ENCODE data around the gene NEDD4L.

NEDD4L gene

DNA sequence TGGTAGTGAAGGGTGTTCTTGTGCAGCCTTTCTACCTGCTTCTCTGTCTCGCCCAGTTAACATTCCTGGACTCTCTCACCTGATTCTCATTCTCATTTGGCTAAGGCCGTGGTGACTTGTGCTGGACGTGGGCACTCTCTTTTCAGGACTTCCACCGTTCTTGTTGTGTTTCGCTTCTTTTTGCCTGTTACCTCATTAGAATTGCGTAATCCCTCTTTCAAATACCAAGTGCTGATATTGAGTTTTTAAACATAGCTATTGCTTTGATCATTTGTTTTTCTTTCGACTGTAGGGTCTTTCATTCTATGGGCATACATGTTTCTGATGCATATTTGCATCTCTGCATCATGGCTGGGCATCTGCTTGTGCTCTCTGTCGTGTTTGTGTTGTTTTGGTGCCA is 297.9 kb downstream of the NEDD4L start:
- Histone ChIP-seq H3K36me3 (ENCODE audit: control insufficient read depth in 2 of 2, insufficient read depth in 1 of 2, low read length in 2 of 2) (peaks cover 0 to 17% of the 10 kb centered on the region in 2 experiments), H3K4me1 (ENCODE audit: control insufficient read depth, insufficient read depth, low read length) (peaks cover 19% of the 10 kb centered on the region), H3K4me3 (ENCODE audit: low read depth, low read length) (no peak overlapping the region), H3K9me3 (ENCODE audit: control insufficient read depth, insufficient read depth, low read depth, low read length) (no peaks in the 10 kb centered on the region), H3K27ac (ENCODE audit: extremely low read depth, low read depth, low read length) (no peak overlapping the region)
- ChIA-PET CTCF (interaction anchor here (0.6 kb wide), 1 partner anchor 13 kb away, joined by 7 read pairs; no protein-coding TSS in a partner anchor), POLR2A (no interaction called here)
- TF ChIP-seq BCL11A (tag by site-specific recombination; IDR thresholded peaks at IDR 0.05; ENCODE audit: low read depth): no peak
- no peak for TF ChIP-seq ZNF624 (tag by site-specific recombination; IDR thresholded peaks at IDR 0.05)
- TF ChIP-seq, protein P1, sequence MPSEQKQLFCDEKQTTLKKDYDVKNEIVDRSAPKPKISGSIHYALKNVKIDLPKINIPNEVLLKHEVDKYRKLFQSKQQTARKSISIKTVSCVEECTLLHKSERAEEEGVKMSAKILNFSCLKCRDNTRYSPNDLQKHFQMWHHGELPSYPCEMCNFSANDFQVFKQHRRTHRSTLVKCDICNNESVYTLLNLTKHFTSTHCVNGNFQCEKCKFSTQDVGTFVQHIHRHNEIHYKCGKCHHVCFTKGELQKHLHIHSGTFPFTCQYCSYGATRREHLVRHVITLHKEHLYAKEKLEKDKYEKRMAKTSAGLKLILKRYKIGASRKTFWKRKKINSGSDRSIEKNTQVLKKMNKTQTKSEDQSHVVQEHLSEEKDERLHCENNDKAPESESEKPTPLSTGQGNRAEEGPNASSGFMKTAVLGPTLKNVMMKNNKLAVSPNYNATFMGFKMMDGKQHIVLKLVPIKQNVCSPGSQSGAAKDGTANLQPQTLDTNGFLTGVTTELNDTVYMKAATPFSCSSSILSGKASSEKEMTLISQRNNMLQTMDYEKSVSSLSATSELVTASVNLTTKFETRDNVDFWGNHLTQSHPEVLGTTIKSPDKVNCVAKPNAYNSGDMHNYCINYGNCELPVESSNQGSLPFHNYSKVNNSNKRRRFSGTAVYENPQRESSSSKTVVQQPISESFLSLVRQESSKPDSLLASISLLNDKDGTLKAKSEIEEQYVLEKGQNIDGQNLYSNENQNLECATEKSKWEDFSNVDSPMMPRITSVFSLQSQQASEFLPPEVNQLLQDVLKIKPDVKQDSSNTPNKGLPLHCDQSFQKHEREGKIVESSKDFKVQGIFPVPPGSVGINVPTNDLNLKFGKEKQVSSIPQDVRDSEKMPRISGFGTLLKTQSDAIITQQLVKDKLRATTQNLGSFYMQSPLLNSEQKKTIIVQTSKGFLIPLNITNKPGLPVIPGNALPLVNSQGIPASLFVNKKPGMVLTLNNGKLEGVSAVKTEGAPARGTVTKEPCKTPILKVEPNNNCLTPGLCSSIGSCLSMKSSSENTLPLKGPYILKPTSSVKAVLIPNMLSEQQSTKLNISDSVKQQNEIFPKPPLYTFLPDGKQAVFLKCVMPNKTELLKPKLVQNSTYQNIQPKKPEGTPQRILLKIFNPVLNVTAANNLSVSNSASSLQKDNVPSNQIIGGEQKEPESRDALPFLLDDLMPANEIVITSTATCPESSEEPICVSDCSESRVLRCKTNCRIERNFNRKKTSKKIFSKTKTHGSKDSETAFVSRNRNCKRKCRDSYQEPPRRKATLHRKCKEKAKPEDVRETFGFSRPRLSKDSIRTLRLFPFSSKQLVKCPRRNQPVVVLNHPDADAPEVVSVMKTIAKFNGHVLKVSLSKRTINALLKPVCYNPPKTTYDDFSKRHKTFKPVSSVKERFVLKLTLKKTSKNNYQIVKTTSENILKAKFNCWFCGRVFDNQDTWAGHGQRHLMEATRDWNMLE (tag by site-specific recombination; conservative IDR thresholded peaks at IDR 0.05; ENCODE audit: low read depth): no peak
- no peak for TF ChIP-seq ZNF175 (tag by site-specific recombination; IDR thresholded peaks at IDR 0.05)
- TF ChIP-seq ZNF416 (tag by site-specific recombination; IDR thresholded peaks at IDR 0.05): no peak
- no peak for TF ChIP-seq ZNF48 (tag by site-specific recombination; IDR thresholded peaks at IDR 0.05)
- no peak for TF ChIP-seq ZNF2 (tag by site-specific recombination; IDR thresholded peaks at IDR 0.05)
- no peak for TF ChIP-seq ZNF433 (tag by site-specific recombination; IDR thresholded peaks at IDR 0.05; ENCODE audit: low read depth)
- no peak for TF ChIP-seq ZNF366 (tag by site-specific recombination; conservative IDR thresholded peaks at IDR 0.05)
- TF ChIP-seq ZNF501 (tag by site-specific recombination; IDR thresholded peaks at IDR 0.05): no peak
- no peak for TF ChIP-seq ZNF747 (tag by site-specific recombination; IDR thresholded peaks at IDR 0.05)
- no peak for TF ChIP-seq ZSCAN18 (tag by site-specific recombination; IDR thresholded peaks at IDR 0.05)
- no peak for TF ChIP-seq ZNF394 (tag by site-specific recombination; IDR thresholded peaks at IDR 0.05; ENCODE audit: borderline replicate concordance)
- TF ChIP-seq, protein P2, sequence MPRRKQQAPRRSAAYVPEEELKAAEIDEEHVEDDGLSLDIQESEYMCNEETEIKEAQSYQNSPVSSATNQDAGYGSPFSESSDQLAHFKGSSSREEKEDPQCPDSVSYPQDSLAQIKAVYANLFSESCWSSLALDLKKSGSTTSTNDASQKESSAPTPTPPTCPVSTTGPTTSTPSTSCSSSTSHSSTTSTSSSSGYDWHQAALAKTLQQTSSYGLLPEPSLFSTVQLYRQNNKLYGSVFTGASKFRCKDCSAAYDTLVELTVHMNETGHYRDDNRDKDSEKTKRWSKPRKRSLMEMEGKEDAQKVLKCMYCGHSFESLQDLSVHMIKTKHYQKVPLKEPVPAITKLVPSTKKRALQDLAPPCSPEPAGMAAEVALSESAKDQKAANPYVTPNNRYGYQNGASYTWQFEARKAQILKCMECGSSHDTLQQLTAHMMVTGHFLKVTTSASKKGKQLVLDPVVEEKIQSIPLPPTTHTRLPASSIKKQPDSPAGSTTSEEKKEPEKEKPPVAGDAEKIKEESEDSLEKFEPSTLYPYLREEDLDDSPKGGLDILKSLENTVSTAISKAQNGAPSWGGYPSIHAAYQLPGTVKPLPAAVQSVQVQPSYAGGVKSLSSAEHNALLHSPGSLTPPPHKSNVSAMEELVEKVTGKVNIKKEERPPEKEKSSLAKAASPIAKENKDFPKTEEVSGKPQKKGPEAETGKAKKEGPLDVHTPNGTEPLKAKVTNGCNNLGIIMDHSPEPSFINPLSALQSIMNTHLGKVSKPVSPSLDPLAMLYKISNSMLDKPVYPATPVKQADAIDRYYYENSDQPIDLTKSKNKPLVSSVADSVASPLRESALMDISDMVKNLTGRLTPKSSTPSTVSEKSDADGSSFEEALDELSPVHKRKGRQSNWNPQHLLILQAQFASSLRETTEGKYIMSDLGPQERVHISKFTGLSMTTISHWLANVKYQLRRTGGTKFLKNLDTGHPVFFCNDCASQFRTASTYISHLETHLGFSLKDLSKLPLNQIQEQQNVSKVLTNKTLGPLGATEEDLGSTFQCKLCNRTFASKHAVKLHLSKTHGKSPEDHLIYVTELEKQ (tag by site-specific recombination; IDR thresholded peaks at IDR 0.05; ENCODE audit: borderline replicate concordance): no peak
- TF ChIP-seq, protein P3, sequence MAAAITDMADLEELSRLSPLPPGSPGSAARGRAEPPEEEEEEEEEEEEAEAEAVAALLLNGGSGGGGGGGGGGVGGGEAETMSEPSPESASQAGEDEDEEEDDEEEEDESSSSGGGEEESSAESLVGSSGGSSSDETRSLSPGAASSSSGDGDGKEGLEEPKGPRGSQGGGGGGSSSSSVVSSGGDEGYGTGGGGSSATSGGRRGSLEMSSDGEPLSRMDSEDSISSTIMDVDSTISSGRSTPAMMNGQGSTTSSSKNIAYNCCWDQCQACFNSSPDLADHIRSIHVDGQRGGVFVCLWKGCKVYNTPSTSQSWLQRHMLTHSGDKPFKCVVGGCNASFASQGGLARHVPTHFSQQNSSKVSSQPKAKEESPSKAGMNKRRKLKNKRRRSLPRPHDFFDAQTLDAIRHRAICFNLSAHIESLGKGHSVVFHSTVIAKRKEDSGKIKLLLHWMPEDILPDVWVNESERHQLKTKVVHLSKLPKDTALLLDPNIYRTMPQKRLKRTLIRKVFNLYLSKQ (tag by site-specific recombination; IDR thresholded peaks at IDR 0.05; ENCODE audit: borderline replicate concordance): no peak
- TF ChIP-seq PRDM10 (tag by site-specific recombination; IDR thresholded peaks at IDR 0.05): no peak
- TF ChIP-seq ZNF354C (tag by site-specific recombination; IDR thresholded peaks at IDR 0.05; ENCODE audit: borderline replicate concordance, low read depth): no peak
